Activated naive CD8-positive, alpha-beta T cell treated with anti-CD3 and anti-CD28 coated beads, Interleukin-2, amount 50 U/mL, for 16 hours (primary cell): ENCODE results near the gene SFTPB.
"Not testable (repeated sequence)": the region's sequence is repeated elsewhere in the genome, so short reads cannot be mapped to it uniquely, and the experiment has no call there.

Source experiments
- DNase-seq: peaks from one replicate; pipeline ENCODE4 v3.0.0-alpha.2; 2020; ENCODE audit warnings: low read depth, low spot score

The SFTPB gene

DNA sequence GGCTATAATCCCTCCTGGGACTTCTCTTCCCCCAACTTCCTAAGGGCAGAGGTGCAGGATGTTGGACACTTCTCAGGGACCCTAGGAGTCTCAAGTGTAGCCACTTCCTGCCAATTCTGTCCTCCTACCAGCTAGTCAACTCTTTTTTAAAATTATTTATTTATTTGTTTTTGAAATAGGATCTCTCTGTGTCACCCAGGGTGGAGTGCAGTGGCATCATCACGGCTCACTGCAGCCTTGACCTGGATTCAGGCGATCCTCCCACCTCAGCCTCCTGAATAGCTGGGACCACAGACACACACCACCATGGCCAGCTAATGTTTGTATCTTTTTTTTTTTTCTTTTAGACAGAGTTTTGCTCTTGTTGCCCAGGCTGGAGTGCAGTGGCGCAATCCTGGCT lies 11.5 kb downstream of the SFTPB start:
- DNase-seq = no peak

DNA sequence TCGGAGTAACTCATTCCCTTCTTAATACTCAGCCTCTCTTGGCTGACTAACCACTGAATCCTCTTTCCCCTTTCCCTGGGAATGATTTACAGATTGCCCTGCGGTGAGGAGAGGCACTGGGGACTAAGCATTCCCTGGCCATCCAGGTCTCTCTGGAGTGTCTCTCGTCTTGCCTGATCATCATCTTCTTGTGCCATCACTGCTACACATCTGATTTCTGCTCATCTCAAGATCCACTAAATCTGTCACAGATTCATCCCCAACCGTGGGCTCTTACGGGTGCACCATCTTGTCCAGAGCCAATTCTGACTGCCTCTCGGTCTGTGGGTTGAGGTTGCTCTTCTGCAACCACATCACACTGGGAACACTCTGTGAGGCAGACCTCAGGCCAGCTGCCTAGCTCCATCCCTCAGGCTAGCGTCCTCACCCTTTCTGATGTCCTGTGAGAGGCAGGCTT lies 12.0 kb downstream of the SFTPB start:
- no peak for DNase-seq

DNA sequence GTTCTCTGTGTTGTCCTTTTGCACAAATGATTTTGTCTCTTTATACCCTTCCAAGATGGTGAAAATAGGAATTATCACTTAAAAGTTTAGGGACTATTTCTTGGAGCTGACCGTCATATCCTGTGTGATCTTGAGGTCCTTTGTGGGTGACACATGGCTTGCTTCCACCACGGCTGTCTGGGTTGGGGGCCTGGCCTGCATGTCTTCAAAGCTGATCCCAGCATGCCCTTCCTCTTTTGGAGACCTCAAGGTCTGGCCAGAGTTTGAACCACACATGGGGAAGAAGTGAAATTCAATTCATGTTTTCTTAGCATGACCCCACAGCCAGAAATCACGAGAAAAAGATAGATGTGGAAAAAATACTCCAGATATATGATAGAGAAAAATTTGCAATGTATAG lies 14.0 kb downstream of the SFTPB start:
- no peak for DNase-seq

DNA sequence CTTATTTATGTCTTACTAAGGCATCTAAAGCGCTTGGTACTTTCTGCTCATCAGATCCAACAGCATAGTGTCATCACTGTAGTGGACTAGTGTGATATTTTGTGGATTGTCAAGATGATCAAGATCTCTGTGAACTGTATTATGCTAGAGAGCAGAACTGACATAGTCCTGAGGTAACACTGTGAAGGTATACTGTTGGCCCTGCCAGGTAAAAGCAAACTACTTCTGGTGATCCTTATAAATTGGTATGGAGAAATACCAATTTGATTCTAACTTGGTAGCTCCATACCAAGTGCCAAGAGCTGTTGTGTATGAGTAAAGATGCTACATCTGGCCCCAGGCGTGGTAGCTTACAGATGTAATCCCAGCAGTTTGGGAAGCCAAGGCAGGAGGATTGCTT lies 15.9 kb downstream of the SFTPB start:
- no peak for DNase-seq

GRCh38 chr2:85651097-85651496 lies 16.9 kb downstream of the SFTPB start:
- DNase-seq = no peak

GRCh38 chr2:85650456-85650855 lies 17.5 kb downstream of the SFTPB start:
- DNase-seq = no peak

GRCh38 chr2:85649201-85650190 lies 18.5 kb downstream of the SFTPB start:
- no peak for DNase-seq

GRCh38 chr2:85648619-85649018 lies 19.4 kb downstream of the SFTPB start:
- no peak for DNase-seq

GRCh38 chr2:85647823-85648526 lies 20.0 kb downstream of the SFTPB start:
- no peak for DNase-seq

GRCh38 chr2:85646166-85646565 lies 21.8 kb downstream of the SFTPB start:
- no peak for DNase-seq

DNA sequence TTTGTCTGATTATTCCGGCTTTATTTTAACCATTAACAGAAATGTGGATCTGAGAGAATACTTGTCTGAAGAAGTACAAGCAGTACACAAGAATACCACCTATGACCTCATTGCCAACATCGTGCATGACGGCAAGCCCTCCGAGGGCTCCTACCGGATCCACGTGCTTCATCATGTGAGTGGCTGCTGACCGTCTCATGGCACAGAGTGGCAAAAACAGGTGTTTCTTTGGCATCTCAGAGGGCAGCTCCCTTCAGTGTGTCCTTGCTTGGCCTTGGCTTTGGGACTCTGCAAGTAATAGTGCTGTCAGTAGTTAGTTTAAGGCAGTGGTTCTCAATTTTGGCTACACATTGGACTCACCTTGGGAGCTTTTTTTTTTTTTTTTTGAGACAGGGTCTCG lies 23.1 kb downstream of the SFTPB start:
- no peak for DNase-seq

DNA sequence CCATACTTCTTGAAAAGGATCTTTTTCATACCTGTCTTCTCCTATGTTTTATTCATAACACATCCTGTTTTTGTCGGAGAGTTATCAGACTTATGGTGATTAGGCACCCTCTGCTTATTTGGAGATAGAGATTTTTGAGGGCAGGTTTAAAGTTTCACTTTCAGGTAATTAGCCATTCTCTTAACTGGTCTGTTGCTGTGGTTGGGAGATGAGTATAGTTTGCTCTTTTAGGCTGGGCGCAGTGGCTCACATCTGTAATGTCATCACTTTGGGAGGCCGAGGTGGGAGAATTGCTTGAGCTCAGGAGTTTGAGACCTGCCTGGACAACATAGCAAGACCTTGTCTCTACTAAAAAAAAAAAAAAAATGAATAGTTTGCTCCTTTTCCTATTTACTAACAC lies 25.3 kb downstream of the SFTPB start:
- no peak for DNase-seq

DNA sequence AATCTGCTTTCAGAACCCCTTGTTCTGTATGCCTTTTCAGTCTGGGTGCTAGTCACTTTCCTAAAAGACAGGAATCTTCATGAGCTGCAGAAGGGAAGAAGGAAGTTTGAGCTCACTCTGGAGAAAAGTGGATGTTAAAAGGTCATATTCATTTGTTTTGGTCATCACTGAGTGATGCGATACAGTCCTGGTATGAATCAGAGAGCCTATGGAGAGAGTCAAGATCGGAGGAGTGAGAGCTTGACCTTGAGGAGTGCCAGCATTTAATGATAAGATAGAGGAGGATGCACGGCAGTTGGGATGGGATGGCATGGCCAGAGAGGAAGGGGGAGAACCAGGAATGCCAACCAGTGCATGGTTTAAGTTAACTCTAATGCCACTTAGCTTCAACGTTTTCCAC lies 32.4 kb downstream of the SFTPB start:
- no peak for DNase-seq

GRCh38 chr2:85635011-85635410 lies 33.0 kb downstream of the SFTPB start:
- DNase-seq = no peak

GRCh38 chr2:85631316-85631715 lies 36.7 kb downstream of the SFTPB start:
- DNase-seq = no peak

- DNase-seq = no peak
Observed at GRCh38 chr2:85628658-85629057, 39.3 kb downstream of the SFTPB start.

DNA sequence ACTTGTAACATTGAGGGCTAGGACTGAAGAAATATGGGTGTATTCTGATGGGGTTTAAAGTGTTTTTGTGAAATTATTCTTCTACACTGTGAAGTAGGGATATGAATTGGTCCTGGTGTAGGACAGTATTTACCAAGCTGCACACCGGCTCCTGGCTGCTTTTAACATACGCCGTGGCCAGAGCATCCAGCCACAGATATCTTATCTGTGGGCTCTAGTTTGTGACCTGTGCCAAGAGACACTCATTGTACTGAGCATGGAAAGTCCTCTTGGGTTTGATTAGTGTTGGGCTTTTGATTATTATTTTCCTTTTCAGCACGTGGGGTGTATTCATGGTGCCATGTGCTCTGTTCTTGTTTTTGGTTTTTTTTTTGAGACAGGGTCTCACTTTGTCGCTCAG lies 44.0 kb downstream of the SFTPB start:
- DNase-seq = no peak

DNA sequence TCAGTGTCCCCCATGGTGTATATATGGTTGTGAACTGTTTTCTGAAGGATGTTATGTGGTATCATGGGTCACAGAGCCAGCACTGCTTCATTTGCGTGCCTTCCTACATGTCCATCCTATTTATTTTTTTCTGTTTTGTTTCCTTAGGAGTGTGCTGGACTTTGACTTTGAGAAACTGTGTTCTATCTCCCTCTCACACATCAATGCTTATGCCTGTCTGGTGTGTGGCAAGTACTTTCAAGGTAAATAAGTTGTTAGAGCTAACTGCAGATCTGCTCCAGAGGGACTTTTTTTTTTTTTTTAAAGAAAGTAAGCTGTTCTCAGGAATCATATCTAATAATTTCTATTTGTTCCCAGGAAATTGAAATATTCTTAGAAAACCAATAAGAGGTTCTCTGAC lies 46.7 kb downstream of the SFTPB start:
- no peak for DNase-seq

GRCh38 chr2:85619617-85620016 lies 48.4 kb downstream of the SFTPB start:
- DNase-seq = no peak

- not testable (repeated sequence) for DNase-seq
Observed at GRCh38 chr2:85617723-85618122, 50.3 kb downstream of the SFTPB start.

DNA sequence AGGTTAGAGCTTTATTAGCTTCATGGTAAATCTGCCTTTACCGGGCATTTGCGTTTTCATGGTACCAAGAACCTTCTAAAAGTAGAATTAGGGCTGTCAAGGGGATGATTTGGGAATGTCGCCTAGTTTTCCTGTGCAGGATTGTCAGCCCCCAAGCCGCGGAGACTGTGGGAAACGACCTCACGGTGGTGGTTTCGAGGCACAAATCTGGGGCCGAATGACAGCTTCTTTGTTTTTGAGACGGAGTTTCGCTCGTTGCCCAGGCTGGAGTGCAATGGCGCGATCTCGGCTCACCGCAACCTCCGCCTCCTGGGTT lies 52.6 kb downstream of the SFTPB start:
- no peak for DNase-seq

DNA sequence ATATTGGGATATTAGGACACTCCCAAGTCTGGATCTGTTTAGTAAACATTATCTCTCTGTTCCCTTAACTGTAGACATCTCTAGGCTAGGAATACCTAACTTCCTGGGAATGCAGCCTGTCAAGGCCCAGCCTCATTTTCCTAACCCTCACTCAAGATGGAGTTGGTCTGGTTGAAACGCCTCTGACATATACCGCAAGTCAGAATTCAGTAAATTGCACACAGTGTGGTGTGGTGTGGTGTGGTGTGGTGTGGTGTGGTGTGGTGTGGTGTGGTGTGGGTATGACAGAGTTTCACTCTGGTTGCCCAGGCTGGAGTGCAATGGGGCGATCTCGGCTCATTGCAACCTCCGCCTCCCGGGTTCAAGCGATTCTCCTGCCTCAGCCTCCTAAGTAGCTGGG lies 53.2 kb downstream of the SFTPB start:
- DNase-seq = not testable (repeated sequence)
